HG03139 (cell line): ENCODE data around the gene RASAL2.
"Not testable (repeated sequence)": the region's sequence is repeated elsewhere in the genome, so short reads cannot be mapped to it uniquely, and the experiment has no call there.

Experiments
- ATAC-seq: cut with Tn5 transposase; IDR thresholded peaks from one replicate; pipeline ENCODE4 v1.9.1; 2021; ENCODE audit not compliant: unreplicated experiment

RASAL2 gene

DNA sequence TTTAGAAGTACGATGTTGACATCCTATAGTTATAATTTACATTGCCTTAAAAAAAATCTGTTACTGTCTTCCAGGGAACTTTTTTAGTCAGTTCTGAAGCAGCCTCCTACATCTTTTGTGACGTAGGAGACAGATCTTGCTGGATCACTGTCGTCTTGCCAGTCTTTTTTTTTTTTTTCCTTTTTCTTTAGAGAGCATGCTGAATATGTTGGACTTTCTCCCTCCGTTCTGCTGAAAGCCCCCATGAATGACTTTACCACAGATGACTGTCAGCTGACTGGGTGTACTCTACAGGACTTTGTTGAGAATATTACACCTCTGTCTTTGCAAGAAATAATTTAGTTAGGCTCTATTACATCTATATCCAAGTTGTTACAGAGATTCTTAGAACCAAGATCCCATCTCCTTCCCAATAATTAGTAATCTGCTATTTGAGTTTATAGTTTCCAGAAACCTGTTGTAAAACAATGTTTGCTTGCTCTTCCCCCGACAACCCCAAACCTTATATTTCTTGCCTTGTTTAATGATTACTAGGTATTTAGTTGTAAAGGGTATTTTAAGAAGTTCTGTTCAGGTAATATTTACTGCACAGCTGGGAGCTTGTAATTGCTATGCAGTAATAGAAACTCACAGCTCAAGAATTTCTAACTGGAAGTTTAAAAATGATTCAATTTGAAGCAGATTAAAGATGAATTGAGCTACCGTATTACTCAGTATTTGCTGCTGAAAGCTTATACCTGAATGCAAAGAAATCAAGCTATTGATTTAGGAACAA, 61.8 kb downstream of the RASAL2 start:
- ATAC-seq, result no peak

DNA sequence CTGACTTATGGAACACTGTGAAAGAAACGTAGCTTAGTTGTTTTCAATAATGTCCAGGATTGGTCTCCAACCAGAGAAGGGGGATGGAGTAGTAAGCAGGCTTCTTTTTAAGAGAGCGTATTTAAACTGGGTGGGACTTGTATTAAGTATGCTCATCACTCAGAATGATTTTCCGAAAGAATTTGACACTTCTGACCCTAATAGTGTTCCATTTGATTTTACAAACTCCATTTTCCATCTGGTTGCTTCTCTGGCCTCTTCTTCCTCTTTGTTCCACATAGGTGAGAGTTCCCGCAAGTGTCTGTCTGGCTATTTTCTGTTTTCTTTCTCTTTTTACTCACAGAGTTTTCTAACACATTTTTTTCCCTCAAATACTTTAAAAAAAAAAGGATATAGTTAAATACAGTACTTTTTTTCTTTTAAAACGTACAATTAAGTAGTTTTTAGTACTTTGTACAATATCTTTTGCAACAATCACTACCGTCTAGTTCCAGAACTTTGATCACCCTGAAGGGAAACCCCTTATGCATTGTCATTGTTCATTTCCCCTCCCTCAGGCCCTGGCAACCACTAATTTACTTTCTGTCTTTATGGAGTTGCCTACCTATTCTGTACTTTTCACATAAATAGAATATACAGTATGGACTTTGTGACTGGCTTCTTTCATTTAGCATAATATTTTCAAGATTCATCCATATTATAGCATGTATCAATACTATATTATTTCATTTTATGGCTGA, 67.0 kb downstream of the RASAL2 start:
- no peak for ATAC-seq

DNA sequence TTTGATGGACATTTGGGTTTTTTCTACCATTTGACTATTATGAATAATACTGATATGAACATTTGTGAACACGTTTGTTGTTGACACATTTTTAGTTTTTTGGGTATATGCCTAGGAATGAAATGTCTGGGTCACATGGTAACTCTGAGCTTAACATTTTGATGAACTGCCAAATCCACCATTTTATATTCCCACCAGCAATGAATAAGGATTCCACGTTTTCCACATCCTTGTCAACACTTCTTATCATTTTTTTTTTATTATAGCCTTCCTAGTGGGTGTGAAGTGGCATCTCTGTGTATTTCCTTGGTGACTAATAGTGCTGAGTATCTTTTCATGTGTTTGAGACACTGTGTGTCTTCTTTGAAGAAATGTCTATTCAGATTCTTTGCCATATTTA, 67.6 kb downstream of the RASAL2 start:
- ATAC-seq, result no peak

DNA sequence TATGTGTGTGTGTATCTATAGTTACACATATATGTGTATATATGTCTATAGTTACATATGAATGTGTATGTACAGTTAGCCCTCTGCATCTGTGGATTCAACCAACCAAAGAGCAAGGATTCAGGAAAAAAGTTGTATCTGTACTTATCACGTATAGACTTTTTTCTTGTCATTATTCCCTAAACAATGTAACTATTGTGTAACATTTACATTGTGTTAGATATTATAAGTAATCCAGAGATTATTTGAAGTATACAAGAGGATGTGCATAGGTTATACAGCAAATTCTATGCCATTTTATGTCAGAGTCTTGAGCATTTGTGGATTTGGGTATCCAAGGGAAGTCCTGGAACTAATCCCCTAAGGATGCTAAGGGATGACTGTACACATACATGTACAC, 71.3 kb downstream of the RASAL2 start:
- no peak for ATAC-seq

DNA sequence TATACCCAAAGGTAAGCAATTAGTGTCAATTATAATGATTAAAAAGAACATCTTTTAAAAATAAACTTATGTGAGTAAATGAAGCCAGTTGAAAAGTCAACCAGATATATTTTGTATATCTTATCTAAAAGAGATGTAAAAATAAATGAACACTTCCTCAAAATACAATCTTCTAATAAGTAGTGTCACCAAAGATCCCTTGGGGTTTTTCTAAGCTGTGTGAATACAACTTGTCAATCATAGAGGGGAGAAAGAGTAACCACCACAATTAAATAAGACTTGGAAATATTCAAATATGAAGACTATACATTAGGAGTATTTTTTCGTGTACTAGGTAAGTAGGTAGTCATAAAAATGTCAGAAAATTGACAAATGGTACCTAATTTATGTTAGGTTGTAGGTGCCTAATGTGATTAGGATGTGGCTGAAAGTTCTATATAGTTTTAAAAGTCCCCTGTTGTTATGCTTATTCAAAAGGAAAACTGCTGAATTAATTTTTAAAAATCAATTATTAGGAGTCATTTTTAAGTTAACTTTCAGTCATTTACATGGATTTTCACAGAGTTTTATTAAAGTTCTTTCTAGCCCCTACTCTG, 72.6 kb downstream of the RASAL2 start:
- ATAC-seq, result no peak

DNA sequence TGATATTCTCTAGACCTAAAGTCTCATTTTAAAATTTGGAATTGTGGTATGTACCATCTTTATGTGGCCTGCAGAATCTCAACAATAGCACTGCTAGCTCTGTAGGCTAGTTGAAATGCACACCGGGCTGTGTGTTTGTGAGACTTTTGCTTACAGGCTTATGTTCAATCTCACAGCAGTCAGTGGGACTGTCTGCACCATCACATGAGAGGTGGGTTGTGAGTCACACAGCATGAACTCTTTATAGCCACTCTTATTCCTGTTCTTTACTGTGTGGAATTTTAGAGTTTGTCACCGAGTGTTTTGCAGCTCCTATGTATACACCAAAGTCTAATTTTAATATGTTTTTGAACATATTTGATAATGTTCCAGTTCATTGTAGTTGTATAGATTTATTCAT, 74.6 kb downstream of the RASAL2 start:
- ATAC-seq, result no peak

- ATAC-seq, result no peak
These were observed 75.7 kb downstream of the RASAL2 start for GRCh38 chr1:178169649-178170048.

GRCh38 chr1:178172939-178173338, 79.0 kb downstream of the RASAL2 start:
- no peak for ATAC-seq

- no peak for ATAC-seq
These were observed 80.6 kb downstream of the RASAL2 start for GRCh38 chr1:178174539-178174938.

DNA sequence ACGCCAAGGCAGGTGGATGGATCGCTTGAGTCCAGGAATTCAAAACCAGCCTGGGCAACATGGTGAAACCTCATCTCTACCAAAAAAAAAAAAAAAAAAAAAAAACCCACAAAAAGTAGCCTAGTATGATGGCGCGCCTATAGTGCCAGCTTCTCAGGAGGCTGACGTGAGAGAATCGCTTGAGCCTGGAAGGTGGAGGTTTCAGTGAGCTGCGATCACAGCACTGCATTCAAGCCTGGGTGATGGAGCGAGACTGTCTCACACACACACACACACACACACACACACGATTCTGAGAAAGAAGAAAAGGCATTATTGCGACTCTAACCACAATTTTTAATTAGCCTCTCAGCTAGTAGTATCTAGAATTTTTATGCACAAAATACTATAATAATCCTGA, 86.5 kb downstream of the RASAL2 start:
- no peak for ATAC-seq

GRCh38 chr1:178183796-178184195, 89.9 kb downstream of the RASAL2 start:
- ATAC-seq, result no peak

- no peak for ATAC-seq
These were observed 94.4 kb downstream of the RASAL2 start for GRCh38 chr1:178188306-178188705.

GRCh38 chr1:178189814-178190213, 95.9 kb downstream of the RASAL2 start:
- peak; percentile 74 for ATAC-seq

GRCh38 chr1:178190881-178191280, 97.0 kb downstream of the RASAL2 start:
- no peak for ATAC-seq

- ATAC-seq, result no peak
These were observed 98.8 kb downstream of the RASAL2 start for GRCh38 chr1:178192686-178193085.

DNA sequence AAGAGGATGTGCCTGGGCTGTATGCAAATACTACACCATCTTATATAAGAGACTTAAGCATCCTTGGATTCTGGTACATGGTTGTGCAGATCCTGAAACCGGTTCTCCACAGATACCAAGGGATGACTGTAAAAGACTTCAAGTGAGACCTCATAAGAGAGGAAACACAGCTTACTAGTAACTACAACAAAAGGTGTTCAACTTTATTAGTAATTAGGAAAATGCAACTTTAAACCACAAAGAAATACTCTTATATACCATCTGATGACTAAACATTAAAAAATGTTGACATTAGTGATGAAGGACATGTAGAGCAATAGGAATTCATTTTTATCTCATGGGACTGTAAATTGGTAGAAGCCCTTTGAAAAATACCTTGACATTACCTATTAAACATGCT, 102.7 kb downstream of the RASAL2 start:
- ATAC-seq, result no peak

DNA sequence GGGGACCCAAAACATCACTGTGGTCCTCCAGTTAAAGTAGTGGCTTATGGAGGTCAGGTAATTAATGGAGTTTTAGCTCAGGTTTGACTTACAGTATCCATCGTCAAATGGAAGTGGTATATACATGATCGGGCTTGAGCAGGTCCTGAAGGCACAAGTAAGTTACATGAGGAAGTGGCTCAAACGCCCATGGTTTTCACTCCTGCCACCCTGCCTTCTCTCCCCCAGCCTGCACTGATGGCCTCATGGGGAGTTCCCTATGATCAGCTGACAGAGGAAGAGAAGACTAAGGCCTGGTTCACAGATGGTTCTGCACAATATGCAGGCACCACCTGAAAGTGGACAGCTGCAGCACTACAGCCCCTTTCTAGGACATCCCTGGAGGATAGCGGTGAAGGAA, 108.2 kb downstream of the RASAL2 start:
- ATAC-seq, result not testable (repeated sequence)

- ATAC-seq, result not testable (repeated sequence)
These were observed 108.6 kb downstream of the RASAL2 start for GRCh38 chr1:178202546-178202945.

- ATAC-seq, result not testable (repeated sequence)
These were observed 114.5 kb downstream of the RASAL2 start for GRCh38 chr1:178208269-178208856.

DNA sequence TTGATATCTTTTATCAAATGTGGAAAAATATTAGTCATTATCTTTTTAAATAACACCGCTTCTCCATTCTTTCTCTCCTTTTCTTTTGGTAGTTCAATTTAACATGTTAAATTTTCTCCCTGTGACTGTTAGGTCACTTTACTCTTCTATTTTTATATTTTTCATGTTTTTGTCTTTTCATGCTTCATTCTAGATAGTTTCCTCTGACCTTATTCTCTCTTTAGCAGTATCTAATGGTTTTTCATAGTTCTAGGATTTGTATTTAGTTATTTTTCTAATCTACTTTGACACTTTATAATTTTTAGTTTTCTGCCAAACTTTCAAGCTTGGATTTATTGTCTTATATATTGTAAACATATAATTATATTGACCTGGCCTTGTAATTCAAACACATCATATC, 116.0 kb downstream of the RASAL2 start:
- ATAC-seq, result no peak

DNA sequence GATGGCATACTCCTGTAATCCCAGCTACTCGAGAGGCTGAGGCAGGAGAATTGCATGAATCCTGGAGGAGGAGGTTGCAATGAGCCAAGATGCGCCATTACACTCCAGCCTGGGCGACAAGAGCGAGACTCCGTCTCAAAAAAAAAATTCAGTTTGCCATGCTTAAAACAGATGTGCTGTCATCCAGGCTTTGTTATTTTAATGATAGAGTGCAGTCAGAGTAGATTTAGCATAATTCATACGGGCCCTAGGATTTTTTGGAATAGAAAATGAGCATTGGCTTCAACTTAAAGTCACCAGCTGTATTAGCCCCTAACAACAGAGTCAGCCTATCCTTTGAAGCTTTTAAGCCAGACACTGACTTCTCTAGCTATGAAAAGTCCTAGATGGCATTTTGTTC, 124.6 kb downstream of the RASAL2 start:
- no peak for ATAC-seq

DNA sequence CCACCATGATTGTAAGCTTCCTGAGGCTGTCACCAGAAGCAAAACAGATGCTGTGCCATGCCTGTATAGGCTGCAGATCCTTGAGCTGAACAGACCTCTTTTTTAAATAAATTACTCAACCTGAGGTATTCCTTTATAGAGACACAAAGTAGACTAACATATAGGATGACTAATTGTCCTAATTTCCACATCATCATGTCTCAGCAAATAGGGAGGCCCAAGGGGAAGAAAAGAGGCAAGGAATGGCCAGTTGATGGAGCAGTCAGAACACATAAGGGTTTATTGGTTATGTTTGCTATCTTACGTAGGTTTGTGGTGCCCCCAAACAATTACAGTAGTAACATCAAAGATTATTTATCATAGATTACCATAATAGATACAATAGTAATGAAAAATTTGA, 126.2 kb downstream of the RASAL2 start:
- no peak for ATAC-seq
